Stimulated activated CD8-positive, alpha-beta memory T cell treated with anti-CD3 and anti-CD28 coated beads, Interleukin-12 subunit alpha, Interleukin-12 subunit beta, amount 100 ng/mL, for 4 hours (primary cell): ENCODE results near the gene ACR.

Experiments used
- DNase-seq: peaks from one replicate; pipeline ENCODE4 v3.0.0-alpha.2; 2020; ENCODE audit warnings: low read depth

ACR gene

GRCh38 chr22:50702821-50703725, 34.9 kb upstream of the ACR start:
- no peak for DNase-seq

GRCh38 chr22:50703726-50704509, 34.1 kb upstream of the ACR start:
- no peak for DNase-seq

GRCh38 chr22:50704510-50705218, 33.3 kb upstream of the ACR start:
- no peak for DNase-seq

GRCh38 chr22:50705219-50705691, 32.7 kb upstream of the ACR start:
- no peak for DNase-seq

GRCh38 chr22:50705851-50706351, 32.1 kb upstream of the ACR start:
- no peak for DNase-seq

- DNase-seq, result no peak
These were observed 31.4 kb upstream of the ACR start for GRCh38 chr22:50706481-50707125.

GRCh38 chr22:50708474-50708873, 29.5 kb upstream of the ACR start:
- DNase-seq, result no peak

GRCh38 chr22:50708996-50709395, 29.0 kb upstream of the ACR start:
- DNase-seq, result no peak

- no peak for DNase-seq
These were observed 27.8 kb upstream of the ACR start for GRCh38 chr22:50710221-50710620.

- no peak for DNase-seq
These were observed 27.1 kb upstream of the ACR start for GRCh38 chr22:50710886-50711285.

- no peak for DNase-seq
These were observed 26.3 kb upstream of the ACR start for GRCh38 chr22:50711446-50712340.

GRCh38 chr22:50712341-50713007, 25.5 kb upstream of the ACR start:
- DNase-seq, result no peak

- DNase-seq, result no peak
These were observed 25.0 kb upstream of the ACR start for GRCh38 chr22:50713008-50713385.

GRCh38 chr22:50713571-50714056, 24.4 kb upstream of the ACR start:
- DNase-seq, result no peak

GRCh38 chr22:50714150-50714549, 23.9 kb upstream of the ACR start:
- DNase-seq, result no peak

- no peak for DNase-seq
These were observed 23.3 kb upstream of the ACR start for GRCh38 chr22:50714631-50715179.

- DNase-seq, result no peak
These were observed 22.8 kb upstream of the ACR start for GRCh38 chr22:50715250-50715649.

- no peak for DNase-seq
These were observed 22.2 kb upstream of the ACR start for GRCh38 chr22:50715776-50716175.

GRCh38 chr22:50716290-50717024, 21.5 kb upstream of the ACR start:
- no peak for DNase-seq
